HepG2 (cell line): ENCODE data around the gene MRPL28. TPM values are rescaled to one million over a fixed set of nuclear protein-coding genes. Genes with fewer than 3 reads are reported as not detected.
A peak's percentile ranks its signal among the peaks of the same experiment; 100 is the strongest.

Experiments used
- ARID4A ChIP-seq: sonication (generic); formaldehyde crosslinking; IDR thresholded peaks from 2 replicates; pipeline ENCODE4 v1.5.0; 2020; ENCODE audit warnings: mild to moderate bottlenecking, missing genetic modification reagents, borderline replicate concordance
- ELF1 ChIP-seq: sonication (generic); formaldehyde crosslinking; IDR thresholded peaks from 2 replicates; pipeline ENCODE4 v1.4.0; 2020; ENCODE audit warnings: missing genetic modification reagents
- GATA4 ChIP-seq: sonication (generic); IDR thresholded peaks from 2 replicates; pipeline ENCODE4 v1.6.1; 2016; ENCODE audit warnings: antibody characterized with exemption, low read depth, borderline replicate concordance
- HMGA1 ChIP-seq: sonication (generic); formaldehyde crosslinking; conservative IDR thresholded peaks from 2 replicates; pipeline ENCODE4 v1.4.0; 2020; ENCODE audit warnings: missing genetic modification reagents
- PLSCR1 ChIP-seq: sonication (generic); formaldehyde crosslinking; IDR thresholded peaks from 2 replicates; pipeline ENCODE4 v1.5.0; 2020; ENCODE audit warnings: missing genetic modification reagents, mild to moderate bottlenecking, borderline replicate concordance
- PRDM15 ChIP-seq: sonication (generic); formaldehyde crosslinking; IDR thresholded peaks from 2 replicates; pipeline ENCODE4 v1.4.0; 2020; ENCODE audit warnings: missing genetic modification reagents
- TAF1 ChIP-seq: sonication (generic); formaldehyde crosslinking; IDR thresholded peaks from 2 replicates; pipeline ENCODE4 v1.4.0; 2020; ENCODE audit warnings: missing genetic modification reagents
- ZNF460 ChIP-seq: sonication (generic); formaldehyde crosslinking; IDR thresholded peaks from 2 replicates; pipeline ENCODE4 v1.5.1; 2020; ENCODE audit warnings: missing genetic modification reagents, mild to moderate bottlenecking, borderline replicate concordance
- ZNF605 ChIP-seq: sonication (generic); formaldehyde crosslinking; IDR thresholded peaks from 2 replicates; pipeline ENCODE4 v1.8.0; 2022; ENCODE audit warnings: mild to moderate bottlenecking, missing genetic modification reagents
- polyA plus RNA-seq, 8 experiments: library from polyadenylated mRNA; depleted of rRNA in 3 of 8; stranded (reverse) in 7 of 8; unstranded in 1 of 8; fragments of >200 nt; fragmentation: Illumina TruSeq in 4 of 8; extraction: Trizol in 4 of 8; gene quantifications; 2 replicates each; pipeline versions ENCODE4 v1.2.1 to v1.2.3, GENCODE V29; 2011 to 2016; ENCODE audit warnings: low read depth in 4 of 8, missing spikeins in 1 of 8, mixed read lengths in 1 of 8; ENCODE audit not compliant: insufficient read depth in 1 of 8
- total RNA-seq, 5 experiments: library from RNA; depleted of rRNA; stranded (reverse); fragments of >200 nt; fragmentation: Illumina TruSeq; extraction: Trizol; gene quantifications; 2 replicates each; pipeline ENCODE4 v1.2.3, GENCODE V29; 2016; ENCODE audit warnings: low read depth in 1 of 5
- TF ChIP-seq, protein P1 (sequence below): IDR thresholded peaks from 2 replicates; pipeline ENCODE4 v1.6.1; 2016; ENCODE audit warnings: low read depth, missing genetic modification reagents, missing compliant biosample characterization
- TF ChIP-seq, protein P2 (sequence below): sonication (generic); formaldehyde crosslinking; IDR thresholded peaks from 2 replicates; pipeline ENCODE4 v1.4.0; 2020; ENCODE audit warnings: mild to moderate bottlenecking, missing genetic modification reagents

MRPL28 gene
- total and polyA plus RNA-seq, 2 of the 13 experiments (the other 11 are each of a cell fraction or from before 2014, with no cell fraction given): 114 to 135 TPM

DNA sequence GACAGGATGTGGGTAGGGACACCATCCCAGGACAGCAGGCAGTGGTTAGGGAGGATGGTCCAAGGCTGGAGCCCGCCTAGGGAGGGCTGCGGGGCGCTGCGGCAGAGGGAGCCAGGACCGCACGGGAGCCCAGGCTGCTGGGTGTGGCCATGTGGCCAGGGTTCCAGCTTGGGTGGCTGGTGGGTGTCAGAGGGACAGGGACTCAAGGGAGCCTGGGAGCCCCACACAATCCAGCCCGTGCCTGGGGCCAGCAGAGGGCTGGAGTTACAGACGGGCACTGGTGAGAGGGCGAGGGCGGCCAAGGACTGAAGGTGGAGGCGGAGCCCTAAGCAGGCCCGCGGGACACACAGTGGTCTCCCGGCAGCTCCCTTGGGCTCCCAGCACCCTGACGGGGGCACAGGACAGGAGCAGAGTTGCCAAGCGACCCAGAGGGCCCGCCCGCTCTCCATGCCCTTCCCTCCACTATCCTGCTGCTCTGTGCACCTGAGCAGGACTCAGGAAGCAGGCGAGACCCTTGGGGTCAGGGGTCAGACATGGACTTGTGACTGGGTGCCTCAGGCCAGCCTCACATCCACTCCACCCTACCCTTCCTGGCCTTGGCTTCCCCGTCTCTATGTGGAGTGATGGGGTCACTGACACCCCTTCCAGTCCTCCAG, 7.1 kb downstream of the MRPL28 start (continued):
- TF ChIP-seq, protein P1, sequence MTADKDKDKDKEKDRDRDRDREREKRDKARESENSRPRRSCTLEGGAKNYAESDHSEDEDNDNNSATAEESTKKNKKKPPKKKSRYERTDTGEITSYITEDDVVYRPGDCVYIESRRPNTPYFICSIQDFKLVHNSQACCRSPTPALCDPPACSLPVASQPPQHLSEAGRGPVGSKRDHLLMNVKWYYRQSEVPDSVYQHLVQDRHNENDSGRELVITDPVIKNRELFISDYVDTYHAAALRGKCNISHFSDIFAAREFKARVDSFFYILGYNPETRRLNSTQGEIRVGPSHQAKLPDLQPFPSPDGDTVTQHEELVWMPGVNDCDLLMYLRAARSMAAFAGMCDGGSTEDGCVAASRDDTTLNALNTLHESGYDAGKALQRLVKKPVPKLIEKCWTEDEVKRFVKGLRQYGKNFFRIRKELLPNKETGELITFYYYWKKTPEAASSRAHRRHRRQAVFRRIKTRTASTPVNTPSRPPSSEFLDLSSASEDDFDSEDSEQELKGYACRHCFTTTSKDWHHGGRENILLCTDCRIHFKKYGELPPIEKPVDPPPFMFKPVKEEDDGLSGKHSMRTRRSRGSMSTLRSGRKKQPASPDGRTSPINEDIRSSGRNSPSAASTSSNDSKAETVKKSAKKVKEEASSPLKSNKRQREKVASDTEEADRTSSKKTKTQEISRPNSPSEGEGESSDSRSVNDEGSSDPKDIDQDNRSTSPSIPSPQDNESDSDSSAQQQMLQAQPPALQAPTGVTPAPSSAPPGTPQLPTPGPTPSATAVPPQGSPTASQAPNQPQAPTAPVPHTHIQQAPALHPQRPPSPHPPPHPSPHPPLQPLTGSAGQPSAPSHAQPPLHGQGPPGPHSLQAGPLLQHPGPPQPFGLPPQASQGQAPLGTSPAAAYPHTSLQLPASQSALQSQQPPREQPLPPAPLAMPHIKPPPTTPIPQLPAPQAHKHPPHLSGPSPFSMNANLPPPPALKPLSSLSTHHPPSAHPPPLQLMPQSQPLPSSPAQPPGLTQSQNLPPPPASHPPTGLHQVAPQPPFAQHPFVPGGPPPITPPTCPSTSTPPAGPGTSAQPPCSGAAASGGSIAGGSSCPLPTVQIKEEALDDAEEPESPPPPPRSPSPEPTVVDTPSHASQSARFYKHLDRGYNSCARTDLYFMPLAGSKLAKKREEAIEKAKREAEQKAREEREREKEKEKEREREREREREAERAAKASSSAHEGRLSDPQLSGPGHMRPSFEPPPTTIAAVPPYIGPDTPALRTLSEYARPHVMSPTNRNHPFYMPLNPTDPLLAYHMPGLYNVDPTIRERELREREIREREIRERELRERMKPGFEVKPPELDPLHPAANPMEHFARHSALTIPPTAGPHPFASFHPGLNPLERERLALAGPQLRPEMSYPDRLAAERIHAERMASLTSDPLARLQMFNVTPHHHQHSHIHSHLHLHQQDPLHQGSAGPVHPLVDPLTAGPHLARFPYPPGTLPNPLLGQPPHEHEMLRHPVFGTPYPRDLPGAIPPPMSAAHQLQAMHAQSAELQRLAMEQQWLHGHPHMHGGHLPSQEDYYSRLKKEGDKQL (CRISPR knock-in tag): no peak
- no peak for TF ChIP-seq ZNF605 (CRISPR knock-in tag)
- no peak for TF ChIP-seq HMGA1 (CRISPR knock-in tag)
- TF ChIP-seq TAF1 (CRISPR knock-in tag): no peak
- TF ChIP-seq, protein P2, sequence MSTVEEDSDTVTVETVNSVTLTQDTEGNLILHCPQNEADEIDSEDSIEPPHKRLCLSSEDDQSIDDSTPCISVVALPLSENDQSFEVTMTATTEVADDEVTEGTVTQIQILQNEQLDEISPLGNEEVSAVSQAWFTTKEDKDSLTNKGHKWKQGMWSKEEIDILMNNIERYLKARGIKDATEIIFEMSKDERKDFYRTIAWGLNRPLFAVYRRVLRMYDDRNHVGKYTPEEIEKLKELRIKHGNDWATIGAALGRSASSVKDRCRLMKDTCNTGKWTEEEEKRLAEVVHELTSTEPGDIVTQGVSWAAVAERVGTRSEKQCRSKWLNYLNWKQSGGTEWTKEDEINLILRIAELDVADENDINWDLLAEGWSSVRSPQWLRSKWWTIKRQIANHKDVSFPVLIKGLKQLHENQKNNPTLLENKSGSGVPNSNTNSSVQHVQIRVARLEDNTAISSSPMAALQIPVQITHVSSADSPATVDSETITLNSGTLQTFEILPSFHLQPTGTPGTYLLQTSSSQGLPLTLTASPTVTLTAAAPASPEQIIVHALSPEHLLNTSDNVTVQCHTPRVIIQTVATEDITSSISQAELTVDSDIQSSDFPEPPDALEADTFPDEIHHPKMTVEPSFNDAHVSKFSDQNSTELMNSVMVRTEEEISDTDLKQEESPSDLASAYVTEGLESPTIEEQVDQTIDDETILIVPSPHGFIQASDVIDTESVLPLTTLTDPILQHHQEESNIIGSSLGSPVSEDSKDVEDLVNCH (CRISPR knock-in tag): no peak
- TF ChIP-seq PRDM15: no peak
- no peak for TF ChIP-seq PLSCR1
- TF ChIP-seq ELF1 (CRISPR knock-in tag): no peak
- TF ChIP-seq ARID4A (CRISPR knock-in tag): peak; percentile 10; the same call in 1 of the 2 replicates
- TF ChIP-seq GATA4: no peak
- TF ChIP-seq ZNF460 (CRISPR knock-in tag): no peak
